DND-41 (cell line): Measurements from ENCODE around the gene FNBP1.

Experiments
- ATAC-seq: fragments of 200-7000 bp; cut with Tn5 transposase; 3 replicates; pipeline ENCODE4 v1.9.1; 2021; ENCODE audit warnings: low read depth; ENCODE audit not compliant: insufficient read depth
- DNase-seq: peaks from one replicate; pipeline ENCODE4 v3.0.0-alpha.2; 2020
- H2AFZ ChIP-seq: 2 replicates; pipeline ENCODE4 v1.6.0; 2012; ENCODE audit warnings: low read depth, low read length
- H3K27ac ChIP-seq: 2 replicates; pipeline ENCODE4 v1.5.1; 2012; ENCODE audit warnings: low read length, inconsistent platforms
- H3K27me3 ChIP-seq: fragments of 200-600 bp; sonication (generic); 2 replicates; pipeline ENCODE4 v1.6.0; 2012; ENCODE audit warnings: low read length, mild to moderate bottlenecking, inconsistent platforms; ENCODE audit not compliant: insufficient read depth, poor library complexity
- H3K36me3 ChIP-seq: 2 replicates; pipeline ENCODE4 v1.5.1; 2012; ENCODE audit warnings: low read length, inconsistent platforms; ENCODE audit not compliant: insufficient read depth
- H3K4me1 ChIP-seq: 2 replicates; pipeline ENCODE4 v1.5.1; 2012; ENCODE audit warnings: mild to moderate bottlenecking, low read length; ENCODE audit not compliant: insufficient read depth
- H3K4me2 ChIP-seq: 2 replicates; pipeline ENCODE4 v1.6.0; 2012; ENCODE audit warnings: mild to moderate bottlenecking, moderate library complexity, low read length, inconsistent platforms; ENCODE audit not compliant: insufficient read depth
- H3K4me3 ChIP-seq, 2 experiments: fragments of 200-600 bp in 1 of 2; shearing (Covaris generic) in 1 of 2; 2 replicates each; pipeline ENCODE4 v1.5.1; 2012 to 2016; ENCODE audit warnings: inconsistent platforms in 2 of 2, low read length in 2 of 2, mild to moderate bottlenecking in 2 of 2, low read depth in 1 of 2, moderate library complexity in 1 of 2
- H3K79me2 ChIP-seq: 2 replicates; pipeline ENCODE4 v1.6.0; 2012; ENCODE audit warnings: low read length, inconsistent platforms; ENCODE audit not compliant: insufficient read depth
- H3K9ac ChIP-seq: 2 replicates; pipeline ENCODE4 v1.6.0; 2012; ENCODE audit warnings: low read depth, mild to moderate bottlenecking, inconsistent platforms, low read length, moderate library complexity
- H3K9me3 ChIP-seq: 2 replicates; pipeline ENCODE4 v1.5.1; 2012; ENCODE audit warnings: low read length, moderate library complexity, mild to moderate bottlenecking, inconsistent platforms; ENCODE audit not compliant: insufficient read depth, severe bottlenecking
- H4K20me1 ChIP-seq: 2 replicates; pipeline ENCODE4 v1.6.0; 2012; ENCODE audit warnings: low read length; ENCODE audit not compliant: insufficient read depth
- EZH2 ChIP-seq: IDR thresholded peaks from 3 replicates; pipeline ENCODE4 v1.6.1; 2012; ENCODE audit warnings: borderline replicate concordance, low read depth, mild to moderate bottlenecking, moderate library complexity, low read length, inconsistent platforms; ENCODE audit not compliant: severe bottlenecking
- TF ChIP-seq, protein P1 (sequence below): IDR thresholded peaks from 2 replicates; pipeline ENCODE4 v1.5.1; 2012; ENCODE audit warnings: borderline replicate concordance, low read length, moderate library complexity, mild to moderate bottlenecking; ENCODE audit not compliant: poor library complexity, severe bottlenecking; ENCODE audit errors: extremely low read depth

FNBP1 gene

DNA sequence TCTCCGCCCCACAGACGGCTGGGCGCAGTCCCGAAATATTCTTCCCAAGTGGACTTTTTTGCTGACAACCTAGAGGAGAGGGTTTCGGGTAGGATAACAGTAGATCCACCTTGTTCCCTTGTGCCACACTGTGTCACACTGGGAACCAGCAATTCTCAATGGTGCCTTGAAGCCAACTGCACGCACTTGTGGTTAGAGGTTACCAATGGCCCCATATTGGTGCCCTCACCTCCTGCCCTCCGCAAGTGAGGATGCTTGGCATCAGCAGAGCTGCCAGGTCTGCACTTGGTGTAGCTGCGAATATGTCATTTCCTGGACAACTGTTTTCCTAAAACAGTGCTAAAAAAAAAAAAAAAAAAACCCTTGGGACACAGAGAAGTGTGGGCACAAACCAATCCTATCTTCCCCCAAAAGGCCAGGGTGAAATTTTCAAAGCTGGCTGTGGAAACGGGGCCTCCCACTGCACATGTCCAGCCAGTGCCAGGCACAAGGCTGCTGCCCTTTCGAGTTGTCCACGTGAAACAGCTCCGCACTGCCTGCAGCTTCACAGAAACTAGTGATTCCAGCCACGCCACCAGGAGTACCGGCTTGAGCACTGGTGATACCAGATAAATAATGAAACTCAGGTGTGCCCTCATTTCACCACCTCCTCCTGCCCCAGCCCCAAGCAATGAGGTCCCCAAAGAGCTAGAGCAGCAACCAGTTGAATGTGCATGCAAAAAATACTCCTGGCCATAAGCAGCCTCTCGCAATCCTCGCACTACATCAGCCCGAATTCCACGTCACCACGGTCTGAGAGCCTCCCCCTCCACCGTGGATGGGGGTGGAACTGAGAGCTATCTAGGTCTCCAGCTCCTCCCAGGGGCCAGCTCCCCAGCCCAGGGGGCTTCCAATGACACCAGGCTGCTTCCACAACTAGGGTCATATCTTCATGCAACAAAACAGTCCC lies 156.5 kb downstream of the FNBP1 start:
- H3K27ac ChIP-seq: peak overlapping the region; percentile 97
- H4K20me1 ChIP-seq: no peaks in the 10 kb centered on the region
- no peaks in the 10 kb centered on the region for H3K9me3 ChIP-seq
- peak overlapping the region; percentile 75 for H3K4me2 ChIP-seq
- H2AFZ ChIP-seq: no peak overlapping the region
- H3K27me3 ChIP-seq: no peaks in the 10 kb centered on the region
- peak overlapping the region; percentile 23 to 63; a peak in 3 of 4 replicates for H3K4me3 ChIP-seq
- H3K4me1 ChIP-seq: peaks cover 86% of the 10 kb centered on the region
- H3K36me3 ChIP-seq: peaks cover 39% of the 10 kb centered on the region
- H3K9ac ChIP-seq: peak overlapping the region; percentile 76
- peak; percentile 83 for DNase-seq
- ATAC-seq: 0 out of 3 replicates have a peak, but pooled peaks have one; percentile 4
- peaks cover 60% of the 10 kb centered on the region for H3K79me2 ChIP-seq
- TF ChIP-seq, protein P1, sequence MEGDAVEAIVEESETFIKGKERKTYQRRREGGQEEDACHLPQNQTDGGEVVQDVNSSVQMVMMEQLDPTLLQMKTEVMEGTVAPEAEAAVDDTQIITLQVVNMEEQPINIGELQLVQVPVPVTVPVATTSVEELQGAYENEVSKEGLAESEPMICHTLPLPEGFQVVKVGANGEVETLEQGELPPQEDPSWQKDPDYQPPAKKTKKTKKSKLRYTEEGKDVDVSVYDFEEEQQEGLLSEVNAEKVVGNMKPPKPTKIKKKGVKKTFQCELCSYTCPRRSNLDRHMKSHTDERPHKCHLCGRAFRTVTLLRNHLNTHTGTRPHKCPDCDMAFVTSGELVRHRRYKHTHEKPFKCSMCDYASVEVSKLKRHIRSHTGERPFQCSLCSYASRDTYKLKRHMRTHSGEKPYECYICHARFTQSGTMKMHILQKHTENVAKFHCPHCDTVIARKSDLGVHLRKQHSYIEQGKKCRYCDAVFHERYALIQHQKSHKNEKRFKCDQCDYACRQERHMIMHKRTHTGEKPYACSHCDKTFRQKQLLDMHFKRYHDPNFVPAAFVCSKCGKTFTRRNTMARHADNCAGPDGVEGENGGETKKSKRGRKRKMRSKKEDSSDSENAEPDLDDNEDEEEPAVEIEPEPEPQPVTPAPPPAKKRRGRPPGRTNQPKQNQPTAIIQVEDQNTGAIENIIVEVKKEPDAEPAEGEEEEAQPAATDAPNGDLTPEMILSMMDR: no peak
- TF ChIP-seq EZH2: no peak

GRCh38 chr9:129885670-129886106 lies 157.3 kb downstream of the FNBP1 start:
- Histone ChIP-seq H2AFZ (no peak overlapping the region; the same call in 1 of the 2 replicates), H4K20me1 (no peaks in the 10 kb centered on the region), H3K4me2 (peak overlapping the region; percentile 75), H3K9me3 (no peaks in the 10 kb centered on the region), H3K4me1 (peaks cover 86% of the 10 kb centered on the region), H3K27ac (peak overlapping the region; percentile 97), H3K9ac (peak overlapping the region; percentile 76), H3K79me2 (peaks cover 55% of the 10 kb centered on the region), H3K36me3 (peaks cover 42% of the 10 kb centered on the region), H3K27me3 (no peaks in the 10 kb centered on the region), H3K4me3 (peak overlapping the region; percentile 23 to 63; a peak in 3 of 4 replicates)
- TF ChIP-seq, protein P1: peak; percentile 90
- no peak for TF ChIP-seq EZH2
- DNase-seq (peak; percentile 92), ATAC-seq (peak; percentile 31)

DNA sequence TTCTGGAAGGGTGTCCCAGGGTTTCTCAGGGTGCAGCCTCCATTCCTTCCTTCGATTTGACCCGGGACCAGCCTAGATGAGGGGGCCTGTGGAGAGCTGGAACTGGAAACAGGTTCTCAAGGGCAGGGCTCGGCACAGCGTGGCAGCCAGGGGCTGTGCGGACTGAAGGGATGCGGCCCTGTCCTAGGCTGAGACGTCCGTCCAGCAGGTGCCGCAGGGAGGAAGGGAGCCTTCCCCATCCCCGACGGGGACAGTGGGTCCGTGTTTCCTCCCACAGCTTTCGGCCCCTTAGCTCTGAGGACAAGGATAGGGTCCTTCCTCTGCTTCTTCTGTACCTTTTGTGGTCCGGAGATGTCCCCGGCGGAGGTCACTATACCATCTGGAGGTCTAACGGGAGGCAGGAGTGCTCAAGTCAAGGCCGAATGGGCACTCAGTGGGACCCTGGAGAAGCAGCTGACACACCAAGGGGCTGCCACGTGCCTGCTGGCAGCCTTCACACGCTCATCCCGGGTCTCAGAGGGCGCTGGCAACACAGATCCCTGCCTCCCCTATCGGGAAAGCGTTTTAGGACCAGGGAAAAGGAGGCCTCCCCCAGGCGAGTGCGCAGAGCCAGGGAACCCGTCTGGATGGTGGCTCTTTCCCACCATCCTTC lies 157.8 kb downstream of the FNBP1 start:
- Histone ChIP-seq H4K20me1 (no peaks in the 10 kb centered on the region), H2AFZ (no peak overlapping the region; the same call in 1 of the 2 replicates), H3K9ac (peak overlapping the region; percentile 76), H3K79me2 (peaks cover 55% of the 10 kb centered on the region), H3K27me3 (no peaks in the 10 kb centered on the region), H3K4me3 (peak overlapping the region; percentile 23 to 63; a peak in 3 of 4 replicates), H3K27ac (peak overlapping the region; percentile 97), H3K4me1 (peaks cover 83% of the 10 kb centered on the region), H3K4me2 (peak overlapping the region; percentile 75), H3K36me3 (peaks cover 42% of the 10 kb centered on the region), H3K9me3 (no peaks in the 10 kb centered on the region)
- TF ChIP-seq, protein P1: peak; percentile 49
- TF ChIP-seq EZH2: no peak
- ATAC-seq: no peak
- DNase-seq: peak; percentile 54
